Hypothalamus (tissue), 51 donors: ENCODE measurements around the gene PANX2.
"Not testable (repeated sequence)": the region's sequence is repeated elsewhere in the genome, so short reads cannot be mapped to it uniquely, and the experiment has no call there.

ENCODE experiments used
- DNase-seq, 51 donors: peaks; one replicate each; lab custom pipeline; 2025; lab: John Stamatoyannopoulos, UW

The PANX2 gene

GRCh38 chr22:50197000-50197800 lies 26.7 kb downstream of the PANX2 start:
- no peak for DNase-seq

DNA sequence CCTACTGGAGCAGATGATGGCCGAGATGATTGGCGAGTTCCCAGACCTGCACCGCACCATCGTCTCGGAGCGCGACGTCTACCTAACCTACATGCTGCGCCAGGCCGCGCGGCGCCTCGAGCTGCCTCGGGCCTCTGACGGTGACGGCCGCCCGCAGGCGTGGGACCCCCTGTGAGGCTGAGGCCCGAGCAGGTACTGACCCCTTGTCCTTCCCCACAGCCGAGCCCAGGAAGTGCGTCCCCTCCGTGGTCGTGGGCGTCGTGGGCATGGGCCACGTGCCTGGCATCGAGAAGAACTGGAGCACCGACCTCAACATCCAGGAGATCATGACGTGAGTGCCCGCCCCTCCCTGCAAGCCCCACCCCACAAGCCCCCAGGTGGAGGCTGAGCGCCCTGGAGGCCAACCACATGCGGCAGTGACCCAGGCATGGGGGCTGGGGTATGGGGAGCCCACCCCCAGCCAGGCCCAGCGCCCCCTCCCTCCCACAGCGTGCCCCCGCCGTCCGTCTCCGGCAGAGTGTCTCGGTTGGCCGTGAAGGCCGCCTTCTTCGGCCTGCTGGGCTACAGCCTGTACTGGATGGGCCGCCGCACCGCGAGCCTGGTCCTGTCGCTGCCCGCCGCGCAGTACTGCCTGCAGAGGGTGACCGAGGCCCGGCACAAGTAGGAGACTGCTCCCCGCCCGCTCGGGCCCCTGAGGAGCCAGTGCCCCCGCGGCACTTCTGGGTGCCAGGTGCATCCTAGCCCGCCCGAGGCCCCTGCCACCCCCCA lies 27.5 kb downstream of the PANX2 start:
- DNase-seq = no peak

DNA sequence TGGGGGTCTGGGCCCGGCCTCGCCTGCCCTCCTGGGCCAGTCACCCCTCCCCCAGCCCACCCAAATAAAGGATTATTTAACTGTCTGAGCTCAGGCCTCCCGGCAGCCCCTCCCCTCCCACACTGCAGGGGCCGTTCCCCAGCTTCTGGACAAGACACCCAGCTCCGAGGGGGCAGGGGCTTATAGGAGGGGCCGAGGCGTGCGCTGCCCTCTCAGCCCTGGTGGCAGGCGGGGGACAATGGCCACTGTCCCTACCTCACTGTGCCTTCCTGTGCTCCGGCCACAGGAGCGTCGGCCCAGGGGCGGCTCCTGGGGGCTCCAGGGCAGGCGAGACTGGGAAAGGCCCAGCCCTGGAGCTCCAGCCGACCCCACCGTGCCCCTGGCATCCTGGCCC lies 28.1 kb downstream of the PANX2 start:
- DNase-seq = no peak

GRCh38 chr22:50199251-50199721 lies 28.8 kb downstream of the PANX2 start:
- no peak for DNase-seq

DNA sequence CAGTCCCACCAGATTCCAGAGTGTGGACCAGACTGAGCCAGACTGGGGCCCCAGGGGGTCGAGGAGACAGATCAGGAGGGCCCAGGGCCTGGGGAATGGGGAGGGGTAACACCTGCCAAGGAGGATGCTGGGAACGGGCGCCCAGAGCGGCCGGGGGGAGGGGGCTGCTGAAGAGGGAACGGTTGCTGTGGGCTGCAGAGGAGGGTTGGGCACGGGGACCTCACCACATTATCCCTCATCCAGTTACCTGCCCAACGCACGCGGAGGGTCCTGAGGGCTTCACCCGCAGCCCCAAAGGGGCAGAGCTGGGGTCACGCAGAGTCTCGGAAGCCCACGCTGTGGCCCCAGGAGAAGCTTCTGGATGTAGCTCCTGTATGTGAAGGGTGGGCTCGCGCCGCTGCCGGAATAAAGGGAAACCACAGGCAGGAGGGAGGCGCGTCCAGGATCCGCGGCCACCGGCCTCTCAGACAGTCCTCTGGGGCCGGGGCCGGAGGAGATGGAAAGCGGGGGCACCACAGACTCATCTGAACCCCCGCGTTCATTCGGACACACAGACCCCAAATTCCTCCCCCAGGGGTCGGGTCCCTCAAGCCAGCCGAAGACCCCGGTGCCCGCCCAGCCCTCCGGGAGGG lies 29.4 kb downstream of the PANX2 start:
- no peak for DNase-seq

DNA sequence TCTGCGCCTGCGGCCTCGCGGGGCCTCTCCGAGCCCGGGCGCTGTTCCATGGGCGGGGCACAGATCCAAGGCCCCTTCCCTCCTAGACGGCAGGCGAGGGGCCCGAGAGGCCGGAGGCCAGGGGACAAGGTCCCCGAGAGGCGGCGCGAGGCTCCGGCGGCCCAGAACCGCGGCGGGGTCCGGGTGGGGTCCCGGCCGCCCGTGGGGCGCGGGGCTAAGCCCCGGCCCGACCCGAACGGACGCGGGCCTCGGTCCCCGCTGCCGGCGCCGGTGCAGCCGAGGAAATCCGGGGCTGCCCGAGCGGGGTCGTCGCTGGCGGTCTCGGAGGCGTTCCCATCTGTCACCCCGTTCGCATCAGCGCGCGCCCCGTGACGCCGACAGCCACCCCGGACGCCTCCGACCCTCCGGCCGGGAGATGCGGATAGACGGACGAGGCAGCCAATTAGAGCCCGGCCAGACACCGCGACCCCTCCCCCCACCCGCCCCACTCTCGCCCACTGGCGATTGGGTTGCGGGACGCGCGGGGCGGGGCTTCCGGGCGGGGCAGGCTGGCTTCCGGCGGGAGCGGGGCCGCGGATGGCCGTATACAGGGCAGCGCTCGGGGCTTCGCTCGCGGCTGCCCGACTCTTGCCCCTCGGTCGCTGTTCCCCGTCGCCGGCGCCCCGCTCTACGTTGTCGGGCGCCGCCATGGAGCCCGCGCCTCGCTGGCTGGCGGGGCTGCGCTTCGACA lies 30.1 kb downstream of the PANX2 start, which contains the start of gene SELENOO:
Gene SELENOO, plus strand, starts transcription at position 551 of the 730 bp plus-strand sequence. Its CDS starts 26 bp downstream, at position 577.
- DNase-seq = peak; percentile 34 to 98 (median 90)

DNA sequence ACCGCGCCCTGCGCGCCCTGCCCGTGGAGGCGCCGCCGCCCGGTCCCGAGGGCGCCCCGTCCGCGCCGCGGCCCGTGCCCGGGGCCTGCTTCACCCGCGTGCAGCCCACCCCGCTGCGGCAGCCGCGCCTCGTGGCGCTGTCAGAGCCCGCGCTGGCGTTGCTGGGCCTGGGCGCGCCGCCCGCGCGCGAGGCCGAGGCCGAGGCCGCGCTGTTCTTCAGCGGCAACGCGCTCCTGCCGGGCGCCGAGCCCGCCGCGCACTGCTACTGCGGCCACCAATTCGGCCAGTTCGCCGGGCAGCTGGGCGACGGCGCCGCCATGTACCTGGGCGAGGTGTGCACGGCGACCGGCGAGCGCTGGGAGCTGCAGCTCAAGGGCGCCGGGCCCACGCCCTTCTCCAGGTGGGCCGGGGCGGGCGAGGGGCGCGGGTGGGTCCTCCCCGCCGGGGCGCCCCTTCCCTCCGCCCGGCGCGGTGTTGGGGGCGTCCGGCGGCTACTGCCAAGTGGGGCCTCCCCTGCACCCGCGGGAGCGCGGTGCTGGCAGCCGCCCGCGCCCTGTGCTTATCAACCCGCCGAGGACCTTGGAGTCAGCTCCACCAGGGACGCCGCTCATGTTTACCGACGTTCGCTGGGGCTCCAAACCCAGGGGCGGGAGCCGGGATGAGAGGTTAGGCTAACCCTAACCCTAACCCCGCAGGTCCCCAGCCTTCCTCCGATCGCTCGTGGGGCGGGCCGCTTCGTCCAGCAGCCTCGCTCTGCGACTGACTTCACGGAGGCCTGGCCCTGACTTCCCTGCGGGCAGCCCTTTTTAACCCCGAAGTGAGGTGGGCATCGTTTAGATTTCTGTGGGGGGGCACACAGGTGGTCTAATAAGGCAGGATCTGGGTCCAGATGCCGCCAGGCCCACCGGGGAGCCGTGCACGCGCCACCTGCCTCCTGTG lies 30.9 kb downstream of the PANX2 start:
- peak in 4 of 51 donors; percentile 29 to 54 (median 47) for DNase-seq

- DNase-seq = no peak
These were observed 31.7 kb downstream of the PANX2 start for GRCh38 chr22:50202130-50202666.

DNA sequence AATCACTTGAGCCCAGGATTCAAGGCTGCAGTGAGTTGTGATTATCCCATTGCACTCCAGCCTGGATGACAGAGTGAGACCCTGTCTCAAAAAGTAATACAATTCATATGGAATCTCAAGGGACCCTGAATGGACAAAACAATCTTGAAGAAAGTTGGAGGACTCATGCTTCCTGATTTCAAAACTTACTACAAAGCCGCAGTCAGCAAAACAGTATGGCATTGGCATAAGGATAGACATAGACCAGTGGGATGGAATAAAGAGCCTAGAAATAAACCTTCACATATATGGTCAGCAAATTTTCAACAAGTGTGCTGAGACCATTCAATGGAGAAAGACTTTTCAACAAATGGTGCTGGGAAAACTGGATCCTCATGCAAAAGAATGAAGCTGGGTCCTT lies 32.8 kb downstream of the PANX2 start:
- DNase-seq = no peak

DNA sequence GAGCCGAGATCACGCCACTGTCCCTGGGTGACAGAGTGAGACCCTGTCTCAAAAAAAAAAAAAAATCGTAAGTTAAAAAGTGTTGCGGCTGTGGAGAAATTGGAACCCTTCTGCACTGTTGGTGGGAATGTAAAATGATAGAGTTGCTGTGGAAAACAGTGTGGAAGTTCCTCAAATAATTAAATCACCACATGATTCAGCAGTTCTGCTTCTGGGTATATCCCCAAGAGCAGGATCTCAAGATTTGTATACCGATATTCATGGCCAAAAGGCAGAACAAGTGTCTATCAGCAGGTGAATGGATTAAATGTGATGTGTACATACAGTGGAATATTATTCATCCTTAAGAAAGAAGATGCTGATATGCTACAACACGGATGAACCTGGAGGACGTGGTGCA lies 34.0 kb downstream of the PANX2 start:
- no peak for DNase-seq

DNA sequence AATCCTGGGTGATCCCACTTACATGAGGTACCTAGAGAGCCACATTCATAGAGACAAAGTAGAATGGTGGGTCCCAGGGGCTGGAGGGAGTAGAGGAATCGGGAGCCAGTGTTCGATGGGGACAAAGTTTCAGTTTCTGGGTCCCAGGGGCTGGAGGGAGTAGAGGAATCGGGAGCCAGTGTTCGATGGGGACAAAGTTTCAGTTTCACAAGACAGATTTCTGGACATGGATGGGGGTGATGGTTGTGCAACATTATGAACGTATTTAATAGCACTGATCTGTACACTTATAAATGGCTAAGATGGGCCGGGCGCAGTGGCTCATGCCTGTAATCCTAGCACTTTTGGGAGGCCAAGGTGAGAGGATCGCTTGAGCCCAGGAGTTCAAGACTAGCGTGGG lies 34.5 kb downstream of the PANX2 start:
- DNase-seq = not testable (repeated sequence)

DNA sequence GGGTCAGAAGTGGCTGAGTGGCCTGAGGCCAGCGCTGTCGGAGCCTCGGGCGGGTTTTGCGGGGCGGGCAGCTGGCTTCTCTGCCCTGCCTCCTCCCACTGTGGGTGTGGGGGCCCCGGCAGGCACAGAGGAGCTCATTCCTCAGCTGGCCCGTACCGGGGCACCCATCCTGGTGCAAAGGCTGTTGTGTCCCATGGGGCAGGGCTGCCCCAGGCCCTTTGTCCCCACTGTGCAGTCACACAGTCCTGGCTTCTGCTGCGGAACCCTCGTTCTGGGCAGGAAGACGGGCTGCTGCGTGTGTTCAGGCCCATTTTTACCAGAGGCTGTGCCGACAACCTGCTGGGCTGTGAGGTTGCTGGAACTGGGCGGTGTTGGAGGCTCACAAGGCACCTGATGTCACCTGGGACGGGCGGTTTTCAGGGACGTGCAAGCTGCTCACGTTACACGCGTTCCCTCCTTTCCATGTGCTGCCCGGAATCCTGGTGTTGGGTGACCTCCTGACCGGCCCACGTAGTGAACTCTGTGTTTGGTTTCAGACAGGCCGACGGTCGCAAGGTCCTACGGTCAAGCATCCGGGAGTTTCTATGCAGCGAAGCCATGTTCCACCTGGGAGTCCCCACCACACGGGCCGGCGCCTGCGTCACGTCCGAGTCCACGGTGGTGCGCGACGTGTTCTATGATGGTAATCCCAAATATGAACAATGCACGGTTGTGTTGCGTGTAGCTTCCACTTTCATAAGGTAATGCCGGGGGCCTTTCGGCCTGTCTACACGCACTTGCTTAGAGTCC lies 35.4 kb downstream of the PANX2 start:
- DNase-seq = no peak

- DNase-seq = peak in 5 of 51 donors; percentile 27 to 71 (median 36)
These were observed 36.1 kb downstream of the PANX2 start for GRCh38 chr22:50206599-50206998.

DNA sequence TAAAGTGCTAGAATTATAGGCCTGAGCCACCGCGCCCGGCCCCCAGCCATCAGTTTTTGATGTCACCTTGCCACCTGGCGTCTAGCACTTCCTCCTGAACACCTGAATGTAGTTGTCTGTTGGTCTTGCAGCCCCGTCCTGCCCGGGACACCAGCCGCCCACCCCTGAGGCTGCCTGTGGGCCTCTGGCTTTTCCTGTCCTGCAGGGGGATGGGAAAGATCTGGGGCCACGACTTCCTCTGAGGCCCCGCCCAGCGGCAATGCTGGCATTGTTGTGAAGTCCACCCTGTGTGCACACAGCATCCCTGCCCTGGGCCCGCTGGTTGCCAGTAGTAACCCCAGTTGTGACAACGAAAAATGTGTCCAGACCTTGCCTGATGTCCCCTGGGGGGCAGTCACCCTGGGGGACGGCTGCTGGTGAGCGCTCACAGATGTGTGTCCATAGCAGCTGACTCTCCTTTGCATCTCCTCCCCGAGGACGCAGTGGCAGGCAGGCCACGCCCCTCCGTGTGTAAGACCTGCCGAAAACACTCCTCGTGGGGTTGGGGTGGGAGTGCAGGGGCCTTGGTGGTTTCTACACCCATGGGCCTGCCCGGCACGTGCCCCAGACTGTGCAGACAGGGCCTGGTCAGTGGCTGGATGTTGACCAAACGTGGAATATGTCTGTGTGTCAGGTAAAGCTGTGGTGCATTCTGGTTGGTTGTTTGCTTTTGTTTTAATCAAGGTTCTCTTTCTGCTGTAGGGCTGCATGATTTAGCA lies 37.0 kb downstream of the PANX2 start:
- no peak for DNase-seq

DNA sequence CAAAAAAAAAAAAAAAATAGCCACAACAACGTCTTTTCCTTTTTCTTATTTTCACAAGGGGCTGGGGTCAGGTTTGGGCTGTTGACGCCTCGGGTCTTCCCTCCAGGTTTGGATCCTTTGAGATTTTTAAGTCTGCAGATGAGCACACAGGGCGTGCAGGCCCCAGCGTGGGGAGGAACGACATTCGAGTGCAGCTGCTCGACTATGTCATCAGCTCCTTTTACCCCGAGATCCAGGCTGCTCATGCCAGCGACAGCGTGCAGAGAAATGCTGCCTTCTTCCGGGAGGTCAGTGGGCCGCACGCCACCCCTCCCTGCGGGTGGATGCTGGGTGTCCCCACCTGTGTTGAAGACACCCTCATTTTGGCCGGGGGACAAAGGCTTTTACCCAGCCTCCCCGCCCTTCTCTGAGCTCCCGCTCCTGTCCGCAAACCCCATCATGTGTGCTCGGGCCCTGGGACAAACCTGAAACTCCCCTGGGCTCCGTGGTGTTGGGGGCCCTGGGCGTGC lies 38.0 kb downstream of the PANX2 start:
- DNase-seq = no peak

- no peak for DNase-seq
These were observed 38.7 kb downstream of the PANX2 start for GRCh38 chr22:50208939-50209892.
